Measurements from ENCODE around the gene SPDEF.

GRCh38 chr6:34559651-34560365 lies 3.7 kb upstream of the SPDEF start:
- TF ChIP-seq, protein P1, sequence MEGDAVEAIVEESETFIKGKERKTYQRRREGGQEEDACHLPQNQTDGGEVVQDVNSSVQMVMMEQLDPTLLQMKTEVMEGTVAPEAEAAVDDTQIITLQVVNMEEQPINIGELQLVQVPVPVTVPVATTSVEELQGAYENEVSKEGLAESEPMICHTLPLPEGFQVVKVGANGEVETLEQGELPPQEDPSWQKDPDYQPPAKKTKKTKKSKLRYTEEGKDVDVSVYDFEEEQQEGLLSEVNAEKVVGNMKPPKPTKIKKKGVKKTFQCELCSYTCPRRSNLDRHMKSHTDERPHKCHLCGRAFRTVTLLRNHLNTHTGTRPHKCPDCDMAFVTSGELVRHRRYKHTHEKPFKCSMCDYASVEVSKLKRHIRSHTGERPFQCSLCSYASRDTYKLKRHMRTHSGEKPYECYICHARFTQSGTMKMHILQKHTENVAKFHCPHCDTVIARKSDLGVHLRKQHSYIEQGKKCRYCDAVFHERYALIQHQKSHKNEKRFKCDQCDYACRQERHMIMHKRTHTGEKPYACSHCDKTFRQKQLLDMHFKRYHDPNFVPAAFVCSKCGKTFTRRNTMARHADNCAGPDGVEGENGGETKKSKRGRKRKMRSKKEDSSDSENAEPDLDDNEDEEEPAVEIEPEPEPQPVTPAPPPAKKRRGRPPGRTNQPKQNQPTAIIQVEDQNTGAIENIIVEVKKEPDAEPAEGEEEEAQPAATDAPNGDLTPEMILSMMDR (IDR thresholded peaks at IDR 0.05 in 4 of 5, conservative IDR thresholded peaks at IDR 0.05 in 1 of 5), result no peak
- TF ChIP-seq POLR2A (IDR thresholded peaks at IDR 0.05), result no peak

Measured in gastrocnemius medialis (tissue), 4 donors.